Naive thymus-derived CD8-positive, alpha-beta T cell (primary cell): ENCODE measurements around the gene B4GALT2. TPM values are rescaled to one million over a fixed set of nuclear protein-coding genes. Genes with fewer than 3 reads are reported as not detected.
A peak's percentile ranks its signal among the peaks of the same experiment; 100 is the strongest.

ENCODE experiments used
- ATAC-seq, 2 donors: fragments of 150-1000 bp; cut with Tn5 transposase in 1 of 2; sonication (Bioruptor Pico), chemical (Tn5 transposase) in 1 of 2; 1 replicate in 1 of 2; 2 replicates in 1 of 2; pipeline ENCODE4 v1.10.0; 2021; ENCODE audit warnings: mild to moderate bottlenecking in 2 of 2, moderate library complexity in 2 of 2
- POLR2A ChIA-PET: fragments of 350-600 bp; sonication (Branson Sonifier 250); formaldehyde crosslinking; loops from one replicate; lab custom pipeline; 2021; ENCODE audit warnings: antibody characterized with exemption; lab: Charles Lee
- DNase-seq, 10 donors: peaks; one replicate each; pipeline versions ENCODE4 v3.0.0 to v3.0.0-alpha.2; 2020 to 2022
- H3K27ac Mint-ChIP-seq, 10 donors: one replicate each; pipeline ENCODE4 v1.8.0; 2020 to 2022; ENCODE audit warnings: mild to moderate bottlenecking in 10 of 10, mixed read lengths in 10 of 10, moderate library complexity in 4 of 10, inconsistent platforms in 1 of 10
- H3K27me3 Mint-ChIP-seq, 5 donors: one replicate each; pipeline ENCODE4 v1.8.0; 2021 to 2022; ENCODE audit warnings: mixed read lengths in 5 of 5
- H3K36me3 Mint-ChIP-seq, 3 donors: one replicate each; pipeline ENCODE4 v1.8.0; 2020 to 2022; ENCODE audit warnings: mixed read lengths in 3 of 3, mild to moderate bottlenecking in 2 of 3, inconsistent platforms in 1 of 3
- H3K4me1 Mint-ChIP-seq, 4 donors: one replicate each; pipeline ENCODE4 v1.8.0; 2021 to 2022; ENCODE audit warnings: mixed read lengths in 4 of 4
- H3K4me3 Mint-ChIP-seq, 10 donors: one replicate each; pipeline ENCODE4 v1.8.0; 2020 to 2022; ENCODE audit warnings: mild to moderate bottlenecking in 10 of 10, mixed read lengths in 10 of 10, moderate library complexity in 6 of 10, inconsistent platforms in 1 of 10
- H3K9me3 Mint-ChIP-seq, 9 donors: one replicate each; pipeline ENCODE4 v1.8.0; 2020 to 2022; ENCODE audit warnings: mixed read lengths in 9 of 9, mild to moderate bottlenecking in 3 of 9, inconsistent platforms in 1 of 9, moderate library complexity in 1 of 9
- polyA plus RNA-seq, 3 donors: library from polyadenylated mRNA; unstranded; fragments of 300-500 nt; fragmentation: Illumina TruSeq; gene quantifications; one replicate each; pipeline ENCODE4 v1.2.3, GENCODE V29; 2021
- total RNA-seq, 8 experiments: library from RNA in 2 of 8; stranded (reverse) in 2 of 8; gene quantifications; one replicate each; pipeline ENCODE4 v1.2.3 and lab custom pipeline; 2021 to 2026

B4GALT2 gene
- total and polyA plus RNA-seq, 5 experiments from 2014 or later = 0.11 to 0.83 (median 0.32) TPM; not detected in 1

DNA sequence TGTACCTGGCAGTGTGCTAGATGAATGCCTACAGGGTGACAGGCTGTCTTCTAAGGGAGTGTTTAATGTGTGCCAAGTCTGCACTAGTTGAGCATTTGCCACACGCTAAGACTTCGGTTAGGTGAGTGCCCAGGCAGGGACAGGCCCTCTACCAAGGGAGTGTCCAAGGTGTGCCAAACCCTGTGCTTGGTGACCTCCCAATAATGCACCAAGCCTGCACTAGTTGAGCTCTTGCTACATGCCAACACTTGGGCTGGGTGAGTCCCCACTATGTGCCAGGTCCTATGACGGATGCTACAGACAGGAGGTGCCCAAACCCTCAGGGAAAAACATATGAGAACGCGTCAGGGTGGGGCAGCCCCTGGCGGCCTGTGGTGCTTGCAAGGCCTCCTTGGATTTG, 41.5 kb downstream of the B4GALT2 start:
- POLR2A ChIA-PET = interaction anchor here (0.5 kb wide), 1 partner anchor 441 kb away, joined by 6 read pairs; no protein-coding TSS in a partner anchor
- H3K27me3 Mint-ChIP-seq = no peaks in the 10 kb centered on the region
- no peaks in the 10 kb centered on the region for H3K36me3 Mint-ChIP-seq
- no peaks in the 10 kb centered on the region for H3K4me1 Mint-ChIP-seq
- DNase-seq = no peak
- no peak overlapping the region for H3K27ac Mint-ChIP-seq
- no peaks in the 10 kb centered on the region for H3K9me3 Mint-ChIP-seq
- no peak for ATAC-seq
- no peak overlapping the region for H3K4me3 Mint-ChIP-seq

DNA sequence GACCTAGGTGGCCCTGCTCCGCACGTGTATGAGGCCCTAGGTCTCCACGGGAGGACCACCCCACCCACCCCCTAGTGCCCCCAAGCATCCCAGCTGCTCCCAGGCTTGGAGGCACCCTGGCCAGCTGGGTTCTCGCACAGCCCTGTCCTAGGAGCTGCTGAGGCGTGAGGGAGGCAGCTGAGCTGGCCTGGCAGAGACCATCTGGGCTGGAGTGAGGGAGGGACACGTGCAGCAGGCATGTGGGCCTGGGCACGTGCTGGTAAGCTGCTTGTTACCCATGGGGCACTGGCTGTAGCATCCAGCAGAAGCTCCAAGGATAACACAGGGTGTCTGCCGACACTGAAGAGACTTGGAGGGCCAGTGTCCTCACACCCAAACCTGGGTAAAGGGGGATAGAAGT, 42.1 kb downstream of the B4GALT2 start:
- Mint-ChIP-seq H3K36me3 (no peaks in the 10 kb centered on the region), H3K9me3 (no peaks in the 10 kb centered on the region), H3K27me3 (no peaks in the 10 kb centered on the region), H3K4me3 (no peak overlapping the region), H3K27ac (no peak overlapping the region), H3K4me1 (no peaks in the 10 kb centered on the region)
- no peak for DNase-seq
- POLR2A ChIA-PET = no interaction called here
- no peak for ATAC-seq

DNA sequence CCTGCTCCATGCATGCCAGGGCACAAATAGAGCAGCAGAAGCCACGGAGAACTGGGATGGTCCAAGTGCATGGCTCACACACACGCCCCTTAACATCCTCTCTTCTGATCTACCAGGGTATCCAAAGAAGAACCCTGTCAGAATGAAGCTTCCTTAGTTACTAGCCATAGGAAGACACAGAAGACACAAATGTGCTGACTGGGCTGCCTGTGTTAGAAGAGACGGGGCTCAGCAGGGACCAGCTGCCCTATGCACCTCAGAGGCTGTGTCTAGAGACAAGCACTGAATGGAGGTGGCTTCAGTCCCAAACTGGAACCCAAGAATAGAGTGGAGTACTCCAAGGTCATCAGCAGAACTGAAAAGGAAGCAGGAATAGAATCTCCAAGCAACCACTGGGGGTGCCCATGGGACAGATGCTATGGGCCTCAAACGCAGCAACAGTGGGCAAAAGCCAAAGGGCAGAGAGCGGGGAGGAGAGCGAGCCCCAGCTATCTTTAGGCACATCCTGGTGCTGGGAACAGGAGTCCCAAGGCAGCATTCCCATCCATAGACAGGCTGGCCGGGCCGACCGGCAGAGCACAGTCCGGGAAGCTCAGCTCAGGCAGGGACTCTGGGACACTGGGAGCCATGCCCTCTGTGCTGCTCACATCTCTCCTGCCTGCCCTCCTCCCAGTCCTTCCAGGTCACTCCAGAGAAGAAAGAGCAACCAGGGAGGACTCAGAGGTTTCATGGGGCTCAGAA, 42.7 kb downstream of the B4GALT2 start:
- DNase-seq (no peak), ATAC-seq (no peak)
- H3K27ac Mint-ChIP-seq = peak overlapping the region in 1 of 10 donors; percentile 7
- no peaks in the 10 kb centered on the region for H3K36me3 Mint-ChIP-seq
- no peaks in the 10 kb centered on the region for H3K4me1 Mint-ChIP-seq
- H3K27me3 Mint-ChIP-seq = no peaks in the 10 kb centered on the region
- no peak overlapping the region for H3K4me3 Mint-ChIP-seq
- POLR2A ChIA-PET = no interaction called here
- H3K9me3 Mint-ChIP-seq = no peaks in the 10 kb centered on the region

DNA sequence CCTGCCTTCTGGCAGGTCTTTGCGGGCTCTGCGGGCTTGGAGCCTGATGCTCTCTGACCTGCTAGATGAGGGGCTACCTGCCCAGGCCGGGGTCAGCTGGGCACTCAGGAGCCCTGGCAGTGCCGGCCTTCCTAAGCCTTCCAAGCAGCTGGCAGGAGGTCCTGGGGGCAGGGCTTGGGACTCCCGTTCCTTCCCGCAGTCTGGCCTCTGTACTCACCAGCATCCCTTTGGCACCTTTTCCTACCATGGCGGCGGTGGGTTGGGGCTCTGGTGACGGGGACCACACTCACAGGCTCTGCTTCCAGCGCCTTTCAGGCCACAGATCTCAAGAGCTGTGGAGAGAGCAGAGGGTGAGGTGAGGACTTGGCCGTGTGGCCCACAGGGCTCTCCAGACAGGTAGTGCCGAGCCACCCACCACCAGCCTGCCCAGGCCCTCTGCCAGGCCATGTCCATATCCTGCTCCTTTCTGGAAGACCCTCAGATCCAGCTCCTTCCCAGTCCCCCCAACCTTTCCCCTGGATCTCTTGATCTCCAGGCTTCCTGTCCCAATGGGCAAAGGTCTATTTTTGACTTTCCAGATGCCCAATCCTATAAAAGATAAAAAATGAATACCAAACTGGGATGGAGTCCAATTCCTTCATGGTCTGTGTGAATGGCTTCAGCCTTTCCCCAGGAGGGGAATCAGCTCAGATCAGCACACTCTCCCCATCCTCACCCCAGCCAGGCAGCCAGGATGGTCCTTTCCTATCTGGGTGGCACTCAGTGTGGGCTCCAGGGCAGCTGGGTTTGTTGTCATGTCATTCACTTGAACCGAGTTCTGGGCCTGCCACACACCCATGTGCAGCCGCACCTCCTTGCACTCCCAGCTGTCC, 45.3 kb downstream of the B4GALT2 start:
- Mint-ChIP-seq H3K27me3 (no peaks in the 10 kb centered on the region), H3K9me3 (no peaks in the 10 kb centered on the region), H3K4me1 (peaks cover 8 to 16% (median 11%) of the 10 kb centered on the region in 4 donors), H3K4me3 (no peak overlapping the region), H3K27ac (peak overlapping the region in 2 of 10 donors; percentile 16 to 38), H3K36me3 (peaks cover 0 to 2% (median 0%) of the 10 kb centered on the region in 3 donors)
- ATAC-seq = no peak
- POLR2A ChIA-PET = no interaction called here
- DNase-seq = no peak

DNA sequence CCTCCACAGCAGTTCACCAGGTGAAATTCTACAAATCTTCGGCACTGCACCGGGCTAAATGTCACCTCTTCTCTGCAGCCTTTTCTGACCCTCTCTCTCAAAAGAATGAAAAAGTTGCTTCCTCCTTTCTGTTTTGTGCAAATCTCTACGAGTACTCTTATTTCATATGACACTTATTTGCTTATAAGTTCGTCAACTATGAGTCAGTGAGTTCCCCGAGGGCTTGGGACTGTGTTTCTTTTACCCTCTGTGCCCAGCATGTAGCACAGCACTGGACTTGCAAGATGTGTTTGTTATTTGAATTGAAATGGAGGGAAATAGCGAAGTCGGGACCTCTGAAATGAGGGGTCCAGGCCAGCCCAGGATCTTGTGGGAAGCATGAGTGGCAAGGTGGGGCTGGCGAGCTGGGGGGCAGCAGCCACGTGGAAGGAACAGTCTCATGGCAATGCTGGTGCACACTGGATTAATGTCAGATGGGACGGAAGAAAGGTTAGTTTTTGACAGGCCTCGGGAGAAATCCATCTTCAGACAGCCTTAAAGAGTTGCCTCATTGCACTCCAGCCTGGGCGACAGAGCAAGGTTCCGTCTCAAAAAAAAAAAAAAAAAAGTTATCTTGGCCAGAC, 46.0 kb downstream of the B4GALT2 start:
- Mint-ChIP-seq H3K9me3 (no peaks in the 10 kb centered on the region), H3K27me3 (no peaks in the 10 kb centered on the region), H3K4me3 (peak overlapping the region in 1 of 10 donors; percentile 38), H3K36me3 (peaks cover 0 to 2% (median 0%) of the 10 kb centered on the region in 3 donors), H3K4me1 (peaks cover 14 to 24% (median 17%) of the 10 kb centered on the region in 4 donors), H3K27ac (peak overlapping the region in 2 of 10 donors; percentile 38 to 63)
- POLR2A ChIA-PET = no interaction called here
- DNase-seq (no peak), ATAC-seq (no peak)

DNA sequence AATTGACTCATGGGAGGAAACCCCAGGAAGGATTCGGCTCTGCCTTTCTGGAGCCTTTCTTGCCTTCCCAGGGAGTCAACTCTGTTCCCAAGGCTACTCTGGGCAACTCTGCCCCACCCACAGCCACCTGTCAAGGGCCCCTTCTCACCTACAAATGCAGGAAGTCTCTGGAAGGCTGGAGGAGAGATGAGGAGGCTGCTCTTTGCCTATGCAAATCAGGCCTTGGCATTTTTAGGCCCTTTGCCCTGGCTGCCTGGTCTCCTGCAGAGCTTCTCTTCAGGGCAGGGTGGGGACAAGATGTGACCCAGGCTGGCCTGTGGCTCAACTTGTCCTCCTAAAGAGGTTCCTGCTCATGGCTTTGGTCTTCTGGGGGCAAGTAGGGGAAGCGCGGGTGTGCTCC, 46.8 kb downstream of the B4GALT2 start:
- Mint-ChIP-seq H3K9me3 (no peaks in the 10 kb centered on the region), H3K4me1 (peaks cover 14 to 25% (median 17%) of the 10 kb centered on the region in 4 donors), H3K27ac (no peak overlapping the region), H3K27me3 (no peaks in the 10 kb centered on the region), H3K36me3 (peaks cover 0 to 2% (median 0%) of the 10 kb centered on the region in 3 donors), H3K4me3 (no peak overlapping the region)
- DNase-seq = no peak
- no peak for ATAC-seq
- POLR2A ChIA-PET = no interaction called here

DNA sequence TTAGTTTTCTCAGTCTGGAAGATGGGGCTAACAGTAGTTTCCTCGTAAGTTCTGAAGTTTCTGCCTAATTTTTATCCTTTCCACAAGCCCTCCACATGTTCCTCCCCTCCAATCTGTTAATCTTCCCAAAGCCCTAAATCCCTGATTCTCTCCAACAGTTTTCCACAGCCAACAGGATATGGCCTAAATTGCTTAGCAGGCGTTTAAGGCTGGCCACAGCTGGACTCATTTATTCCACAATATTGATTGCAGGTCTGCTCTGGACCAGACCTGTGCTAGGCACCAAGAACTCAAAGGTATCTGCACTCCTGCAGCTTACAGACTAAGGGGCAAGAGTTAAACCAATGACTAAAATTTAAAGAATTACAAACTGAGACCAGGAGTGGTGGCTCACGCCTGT, 48.3 kb downstream of the B4GALT2 start:
- no peaks in the 10 kb centered on the region for H3K9me3 Mint-ChIP-seq
- H3K4me3 Mint-ChIP-seq = peak overlapping the region in 1 of 10 donors; percentile 11
- POLR2A ChIA-PET = interaction anchor here (1.2 kb wide), 1 partner anchor 9 kb away, joined by 3 read pairs; no protein-coding TSS in a partner anchor

DNA sequence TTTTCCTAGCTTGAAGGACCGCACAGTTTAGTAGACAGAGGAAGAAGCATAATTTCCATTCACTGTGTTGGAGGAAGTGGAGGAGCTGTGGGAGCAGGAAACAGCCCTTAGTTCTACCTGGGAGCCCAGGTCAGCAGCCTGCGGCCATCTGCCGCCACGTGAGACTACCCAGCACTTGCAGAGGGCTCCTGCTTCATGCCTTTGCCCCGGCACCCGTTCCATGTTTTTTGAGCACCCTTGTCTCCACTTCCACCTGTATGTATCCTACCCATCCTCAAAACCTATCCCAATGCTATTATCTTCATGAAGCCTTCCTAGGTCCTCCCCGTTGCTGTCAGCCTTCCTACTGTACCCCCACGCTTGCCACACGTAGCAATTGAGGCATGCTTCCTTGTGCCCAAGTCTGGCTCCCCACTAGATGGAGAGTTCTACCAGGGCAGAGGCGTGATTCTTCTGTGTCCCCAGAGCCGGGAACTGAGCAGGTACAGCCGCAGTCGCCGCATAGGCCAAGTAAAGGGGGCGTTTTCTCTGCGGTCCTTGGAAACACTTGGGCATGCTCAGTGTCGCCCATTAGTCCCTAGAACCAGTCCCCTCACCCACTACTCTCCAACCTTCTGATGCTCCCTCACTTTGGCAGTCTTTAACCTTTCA, 50.4 kb downstream of the B4GALT2 start:
- H3K4me1 Mint-ChIP-seq = peaks cover 16 to 25% (median 18%) of the 10 kb centered on the region in 4 donors
- POLR2A ChIA-PET = interaction anchor here (1.2 to 1.9 kb wide), 4 partner anchors 13 to 603 kb away, joined by 3 to 11 read pairs (median 4); partner anchors contain the start of genes ATP6V0B and KDM4A
- H3K4me3 Mint-ChIP-seq = peak overlapping the region; percentile 88 to 99 (median 96)
- H3K9me3 Mint-ChIP-seq = no peaks in the 10 kb centered on the region
- H3K27me3 Mint-ChIP-seq = no peaks in the 10 kb centered on the region
- peaks cover 0 to 2% (median 0%) of the 10 kb centered on the region in 3 donors for H3K36me3 Mint-ChIP-seq
- ATAC-seq = peak; percentile 34 to 41
- peak overlapping the region; percentile 87 to 98 (median 96) for H3K27ac Mint-ChIP-seq
- peak in 1 of 10 donors; percentile 15 for DNase-seq

More for the DNA sequence above, 48.3 kb downstream of the B4GALT2 start:
- ATAC-seq = no peak
- H3K27ac Mint-ChIP-seq = peak overlapping the region in 2 of 10 donors; percentile 7 to 22
- peaks cover 16 to 25% (median 18%) of the 10 kb centered on the region in 4 donors for H3K4me1 Mint-ChIP-seq
- H3K36me3 Mint-ChIP-seq = peaks cover 0 to 2% (median 0%) of the 10 kb centered on the region in 3 donors
- H3K27me3 Mint-ChIP-seq = no peaks in the 10 kb centered on the region
- no peak for DNase-seq

DNA sequence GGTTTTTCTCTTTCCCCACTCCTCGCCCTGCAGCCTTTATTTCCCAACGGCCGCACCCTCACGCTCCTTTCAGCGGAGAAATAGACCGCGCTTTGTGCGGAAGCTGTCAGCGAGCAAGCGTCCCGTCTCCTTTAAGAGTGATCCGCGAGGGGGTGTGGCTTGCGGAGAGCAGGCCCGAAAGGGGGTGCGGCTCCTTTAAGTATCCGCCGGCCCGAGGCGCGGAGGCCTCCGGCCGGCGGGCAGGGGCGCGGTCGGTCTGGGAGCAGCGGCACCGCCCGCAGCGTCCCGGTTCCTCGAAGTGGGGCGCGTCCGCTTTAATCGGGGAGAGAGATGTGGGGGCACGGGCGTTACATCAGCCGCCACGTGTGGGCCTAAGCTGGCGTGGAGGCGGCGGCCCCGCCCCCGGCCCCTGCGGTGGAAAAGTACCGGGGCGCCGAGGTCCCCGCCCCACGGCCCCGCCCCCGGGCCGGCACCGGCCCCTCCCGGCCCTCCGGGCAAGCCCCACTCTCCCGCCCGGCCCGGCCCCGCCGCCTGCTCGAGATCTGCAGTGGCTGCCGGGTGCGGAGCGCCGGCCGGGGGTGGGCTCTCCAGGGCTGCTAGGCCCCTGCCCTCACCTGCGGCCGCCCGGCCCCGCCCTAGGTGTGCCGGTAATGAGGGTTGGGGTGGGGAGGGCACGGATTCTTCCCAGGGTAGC, 51.0 kb downstream of the B4GALT2 start:
- peaks cover 16 to 25% (median 18%) of the 10 kb centered on the region in 4 donors for H3K4me1 Mint-ChIP-seq
- no peaks in the 10 kb centered on the region for H3K9me3 Mint-ChIP-seq
- POLR2A ChIA-PET = interaction anchor here (0.6 to 1.9 kb wide), 6 partner anchors 12 to 1838 kb away, joined by 3 to 11 read pairs (median 4); partner anchors contain the start of genes ATP6V0B and KDM4A
- peak; percentile 79 to 80 for ATAC-seq
- peak; percentile 69 to 91 (median 78) for DNase-seq
- H3K27ac Mint-ChIP-seq = peak overlapping the region; percentile 87 to 98 (median 96)
- H3K36me3 Mint-ChIP-seq = peaks cover 0 to 2% (median 0%) of the 10 kb centered on the region in 3 donors
- H3K4me3 Mint-ChIP-seq = peak overlapping the region; percentile 88 to 99 (median 96)
- H3K27me3 Mint-ChIP-seq = no peaks in the 10 kb centered on the region

DNA sequence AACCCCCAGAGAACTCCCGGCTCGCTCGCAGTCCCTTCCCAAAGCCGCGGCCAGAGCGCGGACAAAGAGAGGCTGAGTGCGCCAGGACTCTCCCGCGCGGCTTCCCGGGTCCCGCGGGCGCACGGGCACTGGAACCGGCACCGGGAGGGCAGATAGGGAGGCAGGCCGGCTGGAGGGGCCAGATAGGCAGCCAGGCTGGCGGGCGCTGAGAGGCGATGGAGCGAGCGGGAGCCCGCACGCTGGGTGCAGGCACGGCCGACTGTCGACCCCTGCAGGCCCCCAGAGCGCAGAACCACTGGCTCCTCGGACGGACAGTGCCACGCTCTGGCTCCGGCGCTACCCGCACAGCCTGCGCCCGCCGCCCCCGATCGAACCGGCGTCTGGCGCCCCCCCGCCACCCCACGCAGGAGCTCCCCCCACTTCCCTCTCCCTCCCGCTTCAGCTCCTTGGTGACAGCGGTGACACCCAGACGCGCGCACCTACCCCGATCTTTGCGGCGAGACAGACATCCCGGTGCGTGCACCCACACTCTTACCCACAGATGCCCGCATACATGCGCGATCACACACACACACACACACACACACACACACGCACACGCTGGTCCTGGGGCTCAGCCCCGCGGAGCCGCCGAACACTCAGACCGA, 51.7 kb downstream of the B4GALT2 start:
- peaks cover 16 to 25% (median 18%) of the 10 kb centered on the region in 4 donors for H3K4me1 Mint-ChIP-seq
- peaks cover 0 to 2% (median 0%) of the 10 kb centered on the region in 3 donors for H3K36me3 Mint-ChIP-seq
- H3K4me3 Mint-ChIP-seq = peak overlapping the region; percentile 79 to 94 (median 85)
- peak; percentile 37 to 44 for ATAC-seq
- H3K9me3 Mint-ChIP-seq = no peaks in the 10 kb centered on the region
- POLR2A ChIA-PET = interaction anchor here (0.6 to 1.9 kb wide), 5 partner anchors 11 to 1839 kb away, joined by 3 to 11 read pairs (median 4); partner anchors contain the start of genes ATP6V0B and KDM4A
- H3K27ac Mint-ChIP-seq = peak overlapping the region in 8 of 10 donors; percentile 27 to 95 (median 76)
- peak; percentile 10 to 82 (median 46) for DNase-seq
- H3K27me3 Mint-ChIP-seq = no peaks in the 10 kb centered on the region
